NCI-H1048 (cell line): Measurements from ENCODE around the gene SLK.

ENCODE experiments used
- DNase-seq: peaks from one replicate; lab custom pipeline; 2025; lab: John Stamatoyannopoulos, UW

Gene SLK

GRCh38 chr10:103941801-103942200, 25.1 kb upstream of the SLK start:
- no peak for DNase-seq

DNA sequence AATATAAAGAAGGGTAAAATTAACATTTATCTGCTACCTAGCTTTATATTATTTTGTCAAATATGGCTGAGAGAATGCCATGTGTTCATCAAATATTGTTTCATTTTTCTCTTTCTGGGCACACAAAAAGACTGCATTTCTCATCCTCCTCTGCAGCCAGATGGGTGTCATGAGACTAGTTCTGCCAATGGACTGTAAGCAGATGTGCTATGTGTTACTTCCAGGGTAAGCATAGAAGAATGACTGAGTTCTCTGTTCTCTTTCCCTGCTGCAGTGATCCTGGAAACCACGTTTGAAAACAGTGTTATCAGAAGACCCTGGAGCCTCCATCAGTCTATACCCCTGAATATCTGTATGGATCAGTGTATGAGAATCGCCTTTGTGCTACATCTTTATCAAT, 24.1 kb upstream of the SLK start:
- no peak for DNase-seq

DNA sequence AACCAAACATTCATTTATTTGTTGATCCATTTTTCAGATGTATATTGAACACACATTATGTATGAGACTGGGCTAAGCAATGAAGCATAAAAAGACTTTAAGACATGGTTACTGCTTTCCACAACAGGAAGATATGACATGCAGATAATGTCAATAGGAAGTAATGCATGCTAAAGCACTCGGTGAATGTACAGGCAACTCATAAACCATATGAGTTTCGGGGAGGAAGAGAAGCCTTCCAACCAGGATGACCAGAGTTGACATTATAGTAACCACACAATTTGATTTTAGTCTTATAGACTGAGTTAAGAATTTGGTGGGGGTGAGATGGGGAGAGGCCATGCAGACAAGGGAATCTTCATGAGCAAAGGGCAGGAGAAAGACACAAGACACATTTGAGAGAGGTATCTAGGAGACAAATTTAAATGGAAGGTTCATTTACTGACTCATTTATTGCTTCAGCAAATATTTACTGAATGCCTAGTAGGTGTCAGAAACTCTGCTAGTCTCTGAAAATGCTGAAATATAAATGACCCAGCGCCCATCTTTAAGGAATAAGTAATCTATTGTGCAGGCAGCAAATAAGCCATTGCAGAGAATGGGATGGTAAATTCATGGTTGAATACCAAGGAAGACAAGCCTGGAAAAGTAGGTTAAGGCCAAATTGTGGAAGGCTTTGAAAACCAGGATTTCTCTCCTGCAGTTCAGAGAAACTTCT, 19.0 kb upstream of the SLK start:
- no peak for DNase-seq

DNA sequence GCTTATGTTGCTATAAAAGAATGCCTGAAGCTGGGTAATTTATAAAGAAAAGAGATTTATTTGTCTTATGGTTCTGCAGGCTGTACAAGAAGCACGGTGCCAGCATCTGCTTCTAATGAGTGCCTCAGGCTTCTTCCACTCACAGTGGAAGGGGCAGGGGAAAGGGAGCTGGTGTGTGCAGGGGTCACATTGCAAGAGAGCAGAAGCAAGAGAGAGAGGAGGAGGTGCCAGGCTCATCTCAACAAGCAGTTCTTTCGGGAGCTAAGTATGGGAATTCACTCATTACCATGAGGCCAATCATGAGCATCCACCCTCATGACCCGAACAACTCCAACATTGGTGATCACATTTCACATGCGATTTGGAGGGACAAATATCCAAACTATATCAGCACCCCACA, 17.2 kb upstream of the SLK start:
- no peak for DNase-seq

DNA sequence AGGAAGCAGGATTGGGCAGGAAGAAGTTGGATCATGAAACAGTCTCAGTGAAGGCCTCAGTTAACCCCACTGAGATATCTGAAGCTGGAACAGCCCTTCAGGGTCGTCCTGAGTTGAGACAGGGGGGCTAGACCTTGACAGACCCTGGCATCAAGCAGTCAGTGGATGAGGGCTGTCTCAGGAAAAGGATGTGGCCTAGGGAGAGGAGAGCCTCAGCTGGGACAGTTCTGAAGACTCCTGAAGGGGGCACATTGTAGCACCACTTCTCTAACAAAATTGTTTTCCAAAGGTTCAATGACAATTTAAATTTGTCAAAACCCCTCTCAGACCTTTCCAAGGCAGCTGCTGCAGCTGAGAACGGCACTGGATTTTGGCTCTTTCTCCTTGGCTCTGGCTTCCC, 15.8 kb upstream of the SLK start:
- DNase-seq = no peak

DNA sequence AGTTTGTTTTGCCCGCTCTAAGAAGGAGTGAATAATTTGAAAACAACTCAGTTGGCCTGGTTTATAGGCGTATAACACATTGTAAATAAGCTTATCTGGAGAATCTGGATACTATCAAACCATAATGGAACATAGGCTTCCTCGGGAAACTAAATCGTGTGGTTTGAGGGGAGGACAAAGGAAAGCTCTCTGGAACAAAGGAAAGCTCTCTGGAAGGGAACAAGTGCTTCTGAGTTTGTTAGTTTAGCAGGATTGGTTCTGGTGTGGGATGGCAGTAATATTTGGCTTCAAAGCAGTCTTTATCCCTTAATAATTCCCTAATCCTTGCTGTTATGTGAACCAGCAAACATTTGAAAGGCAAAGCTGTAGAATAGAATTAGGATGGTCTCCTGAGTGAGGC, 15.0 kb upstream of the SLK start:
- no peak for DNase-seq

DNA sequence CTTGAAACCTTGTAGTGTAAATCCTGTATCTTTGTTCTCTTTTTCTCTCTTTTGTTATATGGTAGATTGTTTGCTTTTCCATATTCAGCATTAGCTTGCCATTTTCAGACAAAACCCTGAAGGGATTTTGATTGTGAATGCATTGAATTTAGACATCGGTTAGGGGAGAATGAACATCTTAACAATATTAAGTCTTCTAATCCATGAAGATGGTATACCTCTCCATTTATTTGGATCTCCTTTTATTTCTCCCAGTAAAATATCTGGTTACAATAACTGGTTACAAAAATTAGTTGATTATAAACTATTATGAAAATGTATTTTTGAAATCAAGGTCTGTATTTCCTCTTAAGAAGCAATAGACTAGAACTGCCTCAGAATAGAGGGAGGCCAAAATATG, 12.4 kb upstream of the SLK start:
- no peak for DNase-seq

DNA sequence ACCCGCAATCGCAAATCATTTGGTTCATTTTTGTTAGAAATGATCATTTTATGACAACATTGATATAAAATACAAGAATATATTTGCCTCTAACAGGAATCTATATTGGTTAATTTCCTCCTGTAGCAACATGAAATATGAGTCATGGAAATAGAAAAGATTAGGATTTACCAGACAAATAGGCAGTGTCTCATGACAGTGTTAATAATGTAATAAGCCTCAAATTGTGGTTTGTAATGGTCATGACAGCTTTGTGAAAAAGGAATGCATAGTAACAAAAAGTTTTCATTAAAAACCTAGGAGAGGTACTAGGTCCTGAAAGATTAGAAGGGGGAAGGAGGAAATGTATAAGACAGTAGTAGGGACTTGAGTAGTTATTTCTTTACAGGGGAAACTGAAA, 7.9 kb upstream of the SLK start:
- DNase-seq = no peak

- no peak for DNase-seq
These were observed 6.8 kb upstream of the SLK start for GRCh38 chr10:103960103-103960502.

DNA sequence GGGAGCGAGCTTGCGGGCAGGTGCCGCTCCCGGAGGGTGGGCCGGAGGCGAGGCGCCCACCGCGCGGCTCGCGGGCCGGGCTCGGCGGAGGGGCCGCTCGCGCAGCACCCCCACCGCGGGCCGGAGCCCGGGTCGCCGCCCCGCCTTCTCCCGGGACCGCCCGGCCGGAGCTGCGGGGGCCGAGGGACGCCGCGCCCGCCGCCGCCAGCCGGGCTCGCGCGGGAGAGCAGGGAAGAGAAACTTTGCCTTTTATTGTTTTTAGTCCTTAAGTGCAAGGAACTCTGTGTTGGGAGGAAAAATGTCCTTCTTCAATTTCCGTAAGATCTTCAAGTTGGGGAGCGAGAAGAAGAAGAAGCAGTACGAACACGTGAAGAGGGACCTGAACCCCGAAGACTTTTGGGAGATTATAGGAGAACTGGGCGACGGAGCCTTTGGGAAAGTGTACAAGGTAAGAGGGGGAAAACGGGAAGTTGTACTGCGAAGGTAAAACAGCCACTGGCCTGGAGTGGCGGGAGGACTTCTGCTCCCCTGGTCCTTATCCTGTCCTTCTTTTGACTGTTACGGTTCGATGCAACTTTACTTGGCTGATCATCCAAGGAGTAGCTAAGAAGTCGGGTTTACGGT, 620 bp downstream of the SLK start:
- no peak for DNase-seq

- DNase-seq = no peak
These were observed 1.8 kb downstream of the SLK start for GRCh38 chr10:103968441-103969391.

DNA sequence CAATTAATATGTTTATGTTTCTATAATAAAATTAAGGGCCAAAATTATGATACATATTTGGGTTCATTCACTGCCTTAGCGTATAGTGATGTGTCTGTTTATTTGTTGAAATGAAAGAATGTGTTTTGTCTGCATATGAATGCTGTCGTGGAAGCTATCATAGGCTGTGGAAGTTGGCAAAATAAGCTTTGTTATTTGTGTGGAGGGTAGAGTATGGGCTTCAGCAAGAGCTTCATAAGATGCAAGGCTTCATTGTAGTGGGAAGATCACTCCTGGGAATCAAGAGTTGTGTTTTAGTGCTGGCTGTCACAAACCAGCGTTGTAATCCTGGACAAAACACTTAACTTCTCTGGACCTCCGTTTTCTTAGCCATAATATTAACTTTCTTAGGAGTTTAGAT, 2.5 kb downstream of the SLK start:
- no peak for DNase-seq

DNA sequence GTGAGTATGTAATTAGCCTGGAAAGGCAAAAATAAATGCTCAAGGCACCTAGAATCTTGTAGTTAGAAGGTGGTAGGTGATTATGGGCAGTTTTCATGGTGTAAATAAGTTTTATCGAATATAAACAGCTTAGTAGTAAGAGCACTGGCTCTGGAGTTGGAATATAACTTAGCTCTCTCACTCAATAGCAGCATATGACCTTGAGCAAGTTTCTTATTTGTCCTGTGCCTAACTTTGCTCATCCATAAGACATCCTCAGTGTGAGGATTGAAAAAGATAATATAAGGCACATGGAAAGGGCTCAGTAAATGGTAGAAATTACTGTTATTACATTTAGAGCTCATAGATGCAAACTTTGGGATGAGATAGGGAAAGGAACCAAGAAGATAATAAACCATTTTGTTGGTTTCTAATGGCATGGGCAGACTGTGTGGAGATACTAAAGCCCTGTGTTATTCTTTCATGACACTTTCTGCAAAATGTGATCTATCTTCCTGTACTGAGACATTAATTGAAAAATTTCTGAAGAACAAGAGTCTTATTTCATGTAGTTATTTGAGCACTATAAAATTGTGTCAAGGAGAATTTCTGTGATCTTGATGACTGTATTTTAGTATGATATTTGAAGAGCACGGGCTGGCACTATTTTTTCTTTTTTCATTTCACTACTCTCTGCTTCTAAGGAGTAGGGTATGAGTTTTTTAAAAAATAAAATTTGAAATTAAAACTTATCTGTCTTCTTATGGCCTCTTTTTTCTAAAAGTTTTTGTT, 3.1 kb downstream of the SLK start:
- no peak for DNase-seq

GRCh38 chr10:103975169-103975568, 8.2 kb downstream of the SLK start:
- DNase-seq = no peak

GRCh38 chr10:103977204-103977603, 10.3 kb downstream of the SLK start:
- DNase-seq = no peak

DNA sequence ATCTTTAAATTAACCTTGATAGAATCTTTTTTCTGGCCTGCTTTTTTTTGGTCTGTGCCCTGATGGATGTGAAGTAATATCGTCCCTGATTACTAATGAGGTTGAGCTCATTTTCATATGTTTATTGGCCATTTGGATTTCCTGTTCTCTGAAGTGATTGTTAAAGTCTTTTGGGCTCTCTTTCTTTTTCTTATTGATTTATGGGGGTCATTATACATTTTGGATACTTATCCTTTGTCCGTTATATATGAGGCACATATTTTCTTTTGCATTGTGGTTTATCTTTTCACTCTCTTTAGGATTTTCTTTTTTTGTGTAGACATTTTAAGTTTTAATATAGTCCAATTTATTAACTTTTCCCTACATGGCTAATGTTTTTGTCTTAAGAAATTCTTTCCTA, 12.6 kb downstream of the SLK start:
- no peak for DNase-seq

- DNase-seq = no peak
These were observed 13.5 kb downstream of the SLK start for GRCh38 chr10:103980288-103980906.

GRCh38 chr10:103982639-103983038, 15.7 kb downstream of the SLK start:
- DNase-seq = no peak

- DNase-seq = no peak
These were observed 16.5 kb downstream of the SLK start for GRCh38 chr10:103983367-103983911.

GRCh38 chr10:103985726-103986125, 18.8 kb downstream of the SLK start:
- no peak for DNase-seq

- DNase-seq = no peak
These were observed 19.4 kb downstream of the SLK start for GRCh38 chr10:103986360-103986759.
